H4 (cell line): ENCODE results near the gene KCNC4. TPM values are rescaled to one million over a fixed set of nuclear protein-coding genes. Genes with fewer than 3 reads are reported as not detected.

ENCODE experiments used
- DNase-seq: peaks from one replicate; pipeline ENCODE4 v3.0.0-alpha.2; 2015; ENCODE audit warnings: low spot score
- total RNA-seq: library from RNA; depleted of rRNA; stranded (reverse); fragments of >200 nt; shearing (Covaris generic); gene quantifications from 2 replicates; pipeline ENCODE4 v1.2.3, GENCODE V29; 2014

The KCNC4 gene
- total RNA-seq, 1 experiment from 2014 or later: 0.72 TPM

- DNase-seq: no peak
These were observed 1.5 kb downstream of the KCNC4 start for GRCh38 chr1:110211496-110212168.

DNA sequence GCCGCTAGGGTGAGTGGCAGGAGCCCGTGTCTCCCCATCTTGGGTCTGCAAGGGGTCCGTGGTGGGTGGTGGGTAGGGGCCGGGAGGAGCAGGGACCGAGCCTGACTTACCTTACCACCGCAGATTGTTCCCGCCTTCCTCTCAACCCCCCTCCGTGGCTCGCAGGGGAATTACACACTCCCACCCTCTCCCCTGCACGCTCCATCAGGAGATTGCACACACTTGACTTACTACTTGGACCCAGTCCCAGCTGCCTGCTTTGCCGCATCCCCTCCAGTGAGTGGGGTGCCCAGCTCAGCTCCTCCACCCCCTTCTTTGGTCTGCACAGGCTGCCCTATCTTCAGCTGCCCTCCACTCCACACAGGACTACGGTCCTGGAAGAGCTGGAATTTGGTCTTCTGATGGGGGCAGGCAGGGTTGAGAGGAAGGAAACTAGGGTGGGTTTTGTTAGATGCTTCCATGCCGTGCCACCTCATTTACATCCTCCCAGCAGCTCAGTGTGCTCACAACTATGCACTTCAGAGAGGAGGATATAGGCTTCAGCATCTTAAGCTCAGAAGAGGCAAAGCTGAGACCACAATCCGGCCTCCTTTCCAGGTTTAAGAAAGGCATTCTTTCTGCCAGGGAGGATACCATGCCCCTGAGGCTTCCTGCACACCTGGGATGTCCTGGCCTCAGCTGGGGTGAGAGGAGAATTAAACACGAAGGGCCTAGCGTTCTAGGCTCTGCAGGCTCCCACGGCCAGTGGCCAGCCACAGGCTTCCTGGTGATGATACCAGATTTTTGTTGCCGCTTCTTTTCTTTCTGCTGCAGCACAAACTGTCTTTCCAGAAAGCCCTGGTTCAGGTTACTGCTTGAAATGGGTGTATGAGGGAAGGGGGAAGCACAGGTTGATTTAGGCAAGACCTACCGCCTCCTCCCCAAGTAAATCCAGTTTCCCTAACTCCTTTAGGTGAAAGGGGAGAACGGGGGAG, 2.3 kb downstream of the KCNC4 start:
- no peak for DNase-seq

GRCh38 chr1:110213143-110213540, 3.0 kb downstream of the KCNC4 start:
- DNase-seq: no peak

- DNase-seq: peak; percentile 19
These were observed 4.6 kb downstream of the KCNC4 start for GRCh38 chr1:110214454-110215404.

GRCh38 chr1:110215621-110216515, 5.8 kb downstream of the KCNC4 start:
- DNase-seq: no peak

- DNase-seq: no peak
These were observed 6.8 kb downstream of the KCNC4 start for GRCh38 chr1:110216844-110217444.

GRCh38 chr1:110218137-110218536, 8.0 kb downstream of the KCNC4 start:
- no peak for DNase-seq

GRCh38 chr1:110218739-110219138, 8.6 kb downstream of the KCNC4 start:
- DNase-seq: no peak

DNA sequence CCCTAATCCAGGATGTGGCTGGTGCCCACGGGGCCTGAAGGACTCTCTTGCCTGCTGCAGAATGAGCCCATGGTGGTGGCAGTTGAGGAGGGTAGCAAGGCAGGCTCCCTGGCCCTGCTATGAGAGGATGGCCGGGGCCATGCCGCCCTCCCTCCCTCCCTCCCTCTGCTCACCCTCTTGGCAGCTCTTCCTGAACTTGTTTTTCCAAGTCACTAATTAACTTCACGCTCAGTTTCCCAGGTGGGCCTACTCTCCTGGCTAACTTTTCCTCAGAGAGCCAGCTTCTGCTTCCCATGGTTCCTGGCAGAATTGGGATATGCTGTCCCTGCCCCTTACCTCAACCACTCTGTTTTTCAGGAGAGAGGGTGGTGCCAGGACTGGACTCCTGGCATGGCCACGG, 10.2 kb downstream of the KCNC4 start:
- no peak for DNase-seq

- DNase-seq: no peak
These were observed 11.0 kb downstream of the KCNC4 start for GRCh38 chr1:110221119-110221518.

DNA sequence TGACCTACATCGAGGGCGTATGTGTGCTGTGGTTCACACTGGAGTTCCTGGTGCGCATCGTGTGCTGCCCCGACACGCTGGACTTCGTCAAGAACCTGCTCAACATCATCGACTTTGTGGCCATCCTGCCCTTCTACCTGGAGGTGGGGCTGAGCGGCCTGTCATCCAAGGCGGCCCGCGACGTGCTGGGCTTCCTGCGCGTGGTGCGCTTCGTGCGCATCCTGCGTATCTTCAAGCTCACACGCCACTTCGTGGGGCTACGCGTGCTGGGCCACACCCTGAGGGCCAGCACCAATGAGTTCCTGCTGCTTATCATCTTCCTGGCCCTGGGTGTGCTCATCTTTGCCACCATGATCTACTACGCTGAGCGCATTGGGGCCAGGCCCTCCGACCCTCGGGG, 13.0 kb downstream of the KCNC4 start:
- DNase-seq: no peak

DNA sequence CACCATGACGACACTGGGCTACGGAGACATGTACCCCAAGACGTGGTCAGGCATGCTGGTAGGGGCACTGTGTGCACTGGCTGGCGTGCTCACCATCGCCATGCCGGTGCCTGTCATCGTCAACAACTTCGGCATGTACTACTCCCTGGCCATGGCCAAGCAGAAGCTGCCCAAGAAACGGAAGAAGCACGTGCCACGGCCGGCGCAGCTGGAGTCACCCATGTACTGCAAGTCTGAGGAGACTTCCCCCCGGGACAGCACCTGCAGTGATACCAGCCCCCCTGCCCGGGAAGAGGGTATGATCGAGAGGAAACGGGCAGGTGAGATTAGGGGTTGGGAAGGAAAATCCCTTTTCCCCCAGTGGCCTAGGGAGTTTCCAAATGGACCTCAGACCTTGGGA, 13.5 kb downstream of the KCNC4 start:
- no peak for DNase-seq

GRCh38 chr1:110224240-110224995, 14.3 kb downstream of the KCNC4 start:
- DNase-seq: no peak

GRCh38 chr1:110225212-110225611, 15.1 kb downstream of the KCNC4 start:
- DNase-seq: no peak

- no peak for DNase-seq
These were observed 15.8 kb downstream of the KCNC4 start for GRCh38 chr1:110225756-110226404.

DNA sequence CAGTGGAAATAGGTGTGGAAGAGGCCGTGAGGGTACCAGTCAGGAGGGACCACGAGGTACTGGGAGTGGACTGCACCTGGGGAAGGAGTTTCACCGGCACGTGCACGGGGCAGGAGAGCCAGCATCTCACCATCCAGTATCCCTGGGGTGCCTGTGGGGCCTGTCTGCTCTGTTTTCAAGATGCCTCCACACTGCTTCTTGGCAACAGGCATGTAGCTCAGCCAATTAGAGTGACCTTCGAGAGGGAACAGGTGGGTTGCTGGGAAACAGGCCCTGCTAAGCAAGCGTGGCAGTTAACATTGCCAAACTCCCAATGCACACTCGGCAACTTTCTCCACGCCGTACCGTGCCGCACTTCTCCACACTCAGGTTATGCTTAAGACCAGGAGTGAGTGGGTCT, 17.7 kb downstream of the KCNC4 start:
- DNase-seq: no peak

- DNase-seq: no peak
These were observed 18.3 kb downstream of the KCNC4 start for GRCh38 chr1:110228381-110228780.

DNA sequence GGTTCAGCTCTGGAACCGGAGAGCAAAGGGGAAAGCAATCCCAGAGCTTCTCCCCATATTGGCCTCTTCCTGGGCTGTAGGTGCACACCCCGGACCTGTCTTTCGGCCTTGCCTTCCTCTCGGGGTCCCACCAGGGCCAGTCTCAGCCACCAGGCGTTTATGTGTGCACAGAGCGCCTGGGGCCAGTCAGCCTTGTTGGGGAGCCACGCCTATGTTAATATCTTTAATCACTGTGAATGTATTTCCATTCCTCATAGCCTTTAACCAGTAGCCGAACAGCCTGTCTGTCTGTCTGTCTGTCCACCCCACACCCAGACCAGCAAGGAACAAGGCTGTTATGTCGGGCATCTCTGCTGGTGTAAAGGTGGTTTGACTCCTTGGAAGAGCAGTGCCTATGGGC, 18.8 kb downstream of the KCNC4 start:
- DNase-seq: no peak

GRCh38 chr1:110229348-110230001, 19.4 kb downstream of the KCNC4 start:
- DNase-seq: no peak
